ENCODE data around the gene VGLL4. TPM values are rescaled to one million over a fixed set of nuclear protein-coding genes. Genes with fewer than 3 reads are reported as not detected.
A peak's percentile ranks its signal among the peaks of the same experiment; 100 is the strongest.

Gene VGLL4
- polyA plus RNA-seq, 2 of the 4 experiments (the other 2 are of a cell fraction) = 24.7 to 28.1 TPM

DNA sequence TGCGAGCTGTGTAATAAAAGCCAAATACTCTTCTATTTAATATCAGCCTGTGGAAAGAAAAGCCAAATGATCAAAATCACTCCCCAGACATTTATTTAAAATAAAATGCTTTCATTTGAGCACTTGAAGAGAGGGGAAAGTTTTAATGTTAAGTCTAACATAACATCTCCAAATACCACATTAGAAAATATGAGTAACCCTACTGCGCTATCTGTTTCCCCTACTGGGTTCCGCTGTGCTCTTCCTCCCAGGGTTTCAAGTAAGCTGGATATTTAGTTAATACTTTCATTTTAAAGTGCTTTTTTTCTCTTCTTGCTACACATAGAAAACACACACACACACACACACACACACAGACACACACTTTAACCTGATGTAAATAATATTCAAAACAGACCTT is 6.7 kb upstream of the VGLL4 start (continued):
- TF ChIP-seq BHLHE40 (IDR thresholded peaks at IDR 0.05; ENCODE audit: low read depth, low read length) (no peak), ZNF302 (CRISPR knock-in tag; IDR thresholded peaks at IDR 0.05) (no peak), ZFP36 (IDR thresholded peaks at IDR 0.05; ENCODE audit: borderline replicate concordance, partially characterized antibody) (no peak), MAFK (IDR thresholded peaks at IDR 0.05; ENCODE audit: partially characterized antibody) (no peak), RCOR1 (IDR thresholded peaks at IDR 0.05; ENCODE audit: low read depth, low read length) (no peak), PHF8 (IDR thresholded peaks at IDR 0.05; ENCODE audit: borderline replicate concordance, low read depth) (no peak), CEBPB (IDR thresholded peaks at IDR 0.05) (no peak), EP300 (IDR thresholded peaks at IDR 0.05) (no peak)
- TF ChIP-seq, protein P1, sequence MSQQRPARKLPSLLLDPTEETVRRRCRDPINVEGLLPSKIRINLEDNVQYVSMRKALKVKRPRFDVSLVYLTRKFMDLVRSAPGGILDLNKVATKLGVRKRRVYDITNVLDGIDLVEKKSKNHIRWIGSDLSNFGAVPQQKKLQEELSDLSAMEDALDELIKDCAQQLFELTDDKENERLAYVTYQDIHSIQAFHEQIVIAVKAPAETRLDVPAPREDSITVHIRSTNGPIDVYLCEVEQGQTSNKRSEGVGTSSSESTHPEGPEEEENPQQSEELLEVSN (IDR thresholded peaks at IDR 0.05; ENCODE audit: borderline replicate concordance, low read depth) = no peak
- TF ChIP-seq, protein P2, sequence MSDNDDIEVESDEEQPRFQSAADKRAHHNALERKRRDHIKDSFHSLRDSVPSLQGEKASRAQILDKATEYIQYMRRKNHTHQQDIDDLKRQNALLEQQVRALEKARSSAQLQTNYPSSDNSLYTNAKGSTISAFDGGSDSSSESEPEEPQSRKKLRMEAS (IDR thresholded peaks at IDR 0.05) = no peak

DNA sequence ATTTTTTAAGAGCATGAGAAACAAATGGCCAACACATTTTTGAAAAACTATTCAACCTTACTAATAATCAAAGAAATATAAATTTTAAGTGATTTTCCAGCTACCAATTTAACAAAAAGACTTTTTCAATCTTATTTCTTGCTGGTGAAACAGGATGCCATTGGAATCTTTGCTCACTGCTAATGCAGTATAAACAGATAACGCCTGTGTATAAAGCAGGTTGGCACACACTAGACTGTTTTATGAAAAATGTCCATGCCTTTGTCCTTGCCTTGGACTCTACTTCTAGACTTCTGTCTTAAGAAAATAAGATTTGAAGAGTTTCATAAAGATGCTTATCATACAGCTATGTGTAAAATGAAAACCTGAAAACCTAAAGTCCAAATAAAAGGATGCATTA is 5.0 kb upstream of the VGLL4 start:
- 85% methylated on average over 1 of the region's 1 CpG for WGBS (ENCODE audit: missing lambda C conversion rate)
- no peak overlapping the region for H3K4me2 ChIP-seq
- H3K4me3 ChIP-seq = no peak overlapping the region
- no peak overlapping the region for H3K27ac ChIP-seq
- TF ChIP-seq FOSB (CRISPR knock-in tag; IDR thresholded peaks at IDR 0.05) (no peak), ZSCAN20 (CRISPR knock-in tag; IDR thresholded peaks at IDR 0.05) (no peak), RAD21 (conservative IDR thresholded peaks at IDR 0.05 in 1 of 2, IDR thresholded peaks at IDR 0.05 in 1 of 2) (no peak), CHD4 (IDR thresholded peaks at IDR 0.05; ENCODE audit: borderline replicate concordance) (no peak), ESRRA (IDR thresholded peaks at IDR 0.05; ENCODE audit: borderline replicate concordance, low read length) (no peak), POLR2A (IDR thresholded peaks at IDR 0.05; ENCODE audit: low read length) (no peak), MYC (IDR thresholded peaks at IDR 0.05; ENCODE audit: borderline replicate concordance, low read length) (no peak), RCOR1 (IDR thresholded peaks at IDR 0.05; ENCODE audit: low read depth, low read length) (no peak), HEYL (CRISPR knock-in tag; IDR thresholded peaks at IDR 0.05) (no peak), HOXB13 (CRISPR knock-in tag; IDR thresholded peaks at IDR 0.05; ENCODE audit: low read depth) (no peak), EHMT2 (IDR thresholded peaks at IDR 0.05; ENCODE audit: low read depth) (no peak), NFE2L2 (conservative IDR thresholded peaks at IDR 0.05; ENCODE audit: low read length) (no peak), POLR2AphosphoS2 (conservative IDR thresholded peaks at IDR 0.05; ENCODE audit: low read length) (no peak), CBX8 (IDR thresholded peaks at IDR 0.05) (no peak), HDAC2 (IDR thresholded peaks at IDR 0.05) (no peak), SMC3 (IDR thresholded peaks at IDR 0.05) (no peak)
- TF ChIP-seq, protein P3, sequence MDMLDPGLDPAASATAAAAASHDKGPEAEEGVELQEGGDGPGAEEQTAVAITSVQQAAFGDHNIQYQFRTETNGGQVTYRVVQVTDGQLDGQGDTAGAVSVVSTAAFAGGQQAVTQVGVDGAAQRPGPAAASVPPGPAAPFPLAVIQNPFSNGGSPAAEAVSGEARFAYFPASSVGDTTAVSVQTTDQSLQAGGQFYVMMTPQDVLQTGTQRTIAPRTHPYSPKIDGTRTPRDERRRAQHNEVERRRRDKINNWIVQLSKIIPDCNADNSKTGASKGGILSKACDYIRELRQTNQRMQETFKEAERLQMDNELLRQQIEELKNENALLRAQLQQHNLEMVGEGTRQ (IDR thresholded peaks at IDR 0.05) = no peak
- ChIA-PET POLR2A (no interaction called here), CTCF (interaction anchor here (0.6 to 9.0 kb wide), 3 partner anchors 269 to 314 kb away, joined by 3 to 132 read pairs (median 25); no protein-coding TSS in a partner anchor)
- H3K9me3 ChIP-seq = no peaks in the 10 kb centered on the region
- FAIRE-seq (no peak), DNase-seq (ENCODE audit: low read depth in 1 of 2, low spot score in 1 of 2) (no peak), ATAC-seq (no peak)
- H3K4me1 ChIP-seq = peaks cover 5% of the 10 kb centered on the region; the same call in 1 of the 3 replicates

DNA sequence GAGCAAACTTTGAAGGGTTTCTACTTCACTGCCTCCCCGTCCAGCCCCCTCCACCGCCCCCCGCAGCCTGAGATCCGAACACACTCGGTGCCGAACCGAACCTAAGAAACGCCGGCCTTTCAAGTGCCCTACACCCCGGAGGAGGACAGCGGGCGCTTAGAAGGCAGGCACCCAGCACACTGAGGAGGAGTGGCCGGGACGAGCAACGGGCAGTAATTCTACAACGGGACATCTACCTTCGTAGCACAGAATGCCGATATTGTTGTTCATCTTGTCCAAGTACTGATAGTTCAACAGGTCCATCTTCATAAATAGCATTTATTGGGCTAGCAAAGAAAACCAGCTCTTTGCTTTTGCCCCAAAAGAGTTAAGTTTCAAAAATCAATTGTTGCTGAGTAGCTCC is 513 bp downstream of the VGLL4 start:
- DNase-seq (ENCODE audit: low read depth in 1 of 2, low spot score in 1 of 2) = peak; percentile 52 to 63
- no peak for FAIRE-seq
- POLR2A ChIA-PET = interaction anchor here (0.6 to 1.6 kb wide), 8 partner anchors 8 to 302 kb away, joined by 3 to 9 read pairs (median 3); partner anchors contain the start of gene TAMM41
- 0% methylated on average over 9 of the region's 18 CpGs for WGBS (ENCODE audit: missing lambda C conversion rate)
- Histone ChIP-seq H3K4me3 (peak overlapping the region; percentile 61), H3K27ac (peak overlapping the region; percentile 84 to 88), H3K9me3 (no peaks in the 10 kb centered on the region), H3K4me2 (peak overlapping the region; percentile 91), H3K4me1 (peaks cover 17% of the 10 kb centered on the region; the same call in 2 of the 3 replicates)
- ATAC-seq = peak; percentile 71 to 80
- TF ChIP-seq, protein P3 (IDR thresholded peaks at IDR 0.05) = no peak
- TF ChIP-seq HDAC2 (IDR thresholded peaks at IDR 0.05) (0 out of 2 replicates have a peak, but pooled peaks have one; percentile 10), KDM5A (IDR thresholded peaks at IDR 0.05) (no peak), CHD2 (IDR thresholded peaks at IDR 0.05; ENCODE audit: low read length, partially characterized antibody) (no peak), POLR2AphosphoS2 (conservative IDR thresholded peaks at IDR 0.05; ENCODE audit: low read length) (no peak), TP53 (CRISPR knock-in tag; IDR thresholded peaks at IDR 0.05) (no peak), BHLHE40 (IDR thresholded peaks at IDR 0.05; ENCODE audit: low read depth, low read length) (no peak), ZSCAN20 (CRISPR knock-in tag; IDR thresholded peaks at IDR 0.05) (no peak)
- CTCF ChIA-PET = interaction anchor here (0.7 to 2.8 kb wide), 4 partner anchors 12 to 264 kb away, joined by 3 to 15 read pairs (median 8); no protein-coding TSS in a partner anchor

All from A549 (cell line).